Peyer's patch (tissue), 4 donors: ENCODE results near the gene LIMK1. TPM values are rescaled to one million over a fixed set of nuclear protein-coding genes. Genes with fewer than 3 reads are reported as not detected.

Experiments
- DNase-seq, 3 donors: peaks; one replicate each; pipeline ENCODE4 v3.0.0-alpha.2; 2017 to 2019
- H3K27ac ChIP-seq, 4 donors: fragments of 200-600 bp; sonication (generic); one replicate each; pipeline ENCODE4 v1.5.1; 2016 to 2019
- H3K27me3 ChIP-seq, 2 donors: fragments of 200-600 bp; sonication (generic); one replicate each; pipeline ENCODE4 v1.5.1; 2019
- H3K36me3 ChIP-seq, 3 donors: fragments of 200-600 bp; sonication (generic); one replicate each; pipeline ENCODE4 v1.5.1; 2016 to 2019
- H3K4me1 ChIP-seq, 4 donors: fragments of 200-600 bp; sonication (generic); one replicate each; pipeline ENCODE4 v1.5.1; 2016 to 2019
- H3K4me3 ChIP-seq, 4 donors: fragments of 200-600 bp; sonication (generic); 1 replicate in 3 of 4; 2 replicates in 1 of 4; pipeline ENCODE4 v1.5.1; 2016 to 2019; ENCODE audit warnings: mild to moderate bottlenecking in 1 of 4
- H3K9me3 ChIP-seq, 4 donors: fragments of 200-600 bp; sonication (generic); one replicate each; pipeline ENCODE4 v1.5.1; 2016 to 2019; ENCODE audit warnings: mild to moderate bottlenecking in 1 of 4
- POLR2A ChIP-seq, 2 donors: fragments of 450-650 bp; IDR thresholded peaks; one replicate each; pipeline ENCODE4 v1.5.1; 2017; ENCODE audit warnings: antibody characterized with exemption in 2 of 2, mild to moderate bottlenecking in 2 of 2, moderate library complexity in 2 of 2
- total RNA-seq, 4 donors: library from RNA; depleted of rRNA; stranded (reverse); fragments of >200 nt; gene quantifications; one replicate each; pipeline ENCODE4 v1.1.0, GENCODE V29; 2016
- TF ChIP-seq, protein P1 (sequence below), 6 experiments: fragments of 450-650 bp in 4 of 6; fragments of 200-600 bp in 2 of 6; sonication (generic) in 1 of 6; IDR thresholded peaks; one replicate each; pipeline ENCODE4 v1.5.1; 2017 to 2019; ENCODE audit warnings: antibody characterized with exemption in 6 of 6, mild to moderate bottlenecking in 3 of 6, moderate library complexity in 1 of 6

The LIMK1 gene
- total RNA-seq, 4 donors from 2014 or later, result 3.7 to 38.0 (median 11.7) TPM

GRCh38 chr7:74059037-74059436, 24.6 kb upstream of the LIMK1 start:
- H3K36me3 ChIP-seq, result no peaks in the 10 kb centered on the region
- H3K27ac ChIP-seq, result peak overlapping the region in 1 of 4 donors; percentile 19
- peaks cover 0 to 3% (median 0%) of the 10 kb centered on the region in 4 donors for H3K4me1 ChIP-seq

GRCh38 chr7:74059681-74060588, 23.7 kb upstream of the LIMK1 start:
- TF ChIP-seq, protein P1, sequence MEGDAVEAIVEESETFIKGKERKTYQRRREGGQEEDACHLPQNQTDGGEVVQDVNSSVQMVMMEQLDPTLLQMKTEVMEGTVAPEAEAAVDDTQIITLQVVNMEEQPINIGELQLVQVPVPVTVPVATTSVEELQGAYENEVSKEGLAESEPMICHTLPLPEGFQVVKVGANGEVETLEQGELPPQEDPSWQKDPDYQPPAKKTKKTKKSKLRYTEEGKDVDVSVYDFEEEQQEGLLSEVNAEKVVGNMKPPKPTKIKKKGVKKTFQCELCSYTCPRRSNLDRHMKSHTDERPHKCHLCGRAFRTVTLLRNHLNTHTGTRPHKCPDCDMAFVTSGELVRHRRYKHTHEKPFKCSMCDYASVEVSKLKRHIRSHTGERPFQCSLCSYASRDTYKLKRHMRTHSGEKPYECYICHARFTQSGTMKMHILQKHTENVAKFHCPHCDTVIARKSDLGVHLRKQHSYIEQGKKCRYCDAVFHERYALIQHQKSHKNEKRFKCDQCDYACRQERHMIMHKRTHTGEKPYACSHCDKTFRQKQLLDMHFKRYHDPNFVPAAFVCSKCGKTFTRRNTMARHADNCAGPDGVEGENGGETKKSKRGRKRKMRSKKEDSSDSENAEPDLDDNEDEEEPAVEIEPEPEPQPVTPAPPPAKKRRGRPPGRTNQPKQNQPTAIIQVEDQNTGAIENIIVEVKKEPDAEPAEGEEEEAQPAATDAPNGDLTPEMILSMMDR (IDR thresholded peaks at IDR 0.05), result peak in 1 of 6 experiments; percentile 15
- TF ChIP-seq POLR2A (IDR thresholded peaks at IDR 0.05), result no peak
- H3K4me1 ChIP-seq, result peaks cover 0 to 3% (median 0%) of the 10 kb centered on the region in 4 donors
- no peaks in the 10 kb centered on the region for H3K27me3 ChIP-seq
- peak in 2 of 3 donors; percentile 83 to 91 for DNase-seq
- no peaks in the 10 kb centered on the region for H3K9me3 ChIP-seq
- no peaks in the 10 kb centered on the region for H3K36me3 ChIP-seq
- H3K4me3 ChIP-seq, result no peak overlapping the region
- peak overlapping the region in 2 of 4 donors; percentile 15 to 40 for H3K27ac ChIP-seq

More at GRCh38 chr7:74059037-74059436, 24.6 kb upstream of the LIMK1 start:
- Histone ChIP-seq H3K27me3 (no peaks in the 10 kb centered on the region), H3K9me3 (no peaks in the 10 kb centered on the region), H3K4me3 (no peak overlapping the region)
- TF ChIP-seq POLR2A (IDR thresholded peaks at IDR 0.05), result no peak
- TF ChIP-seq, protein P1 (IDR thresholded peaks at IDR 0.05), result no peak
- no peak for DNase-seq

- peak; percentile 59 to 90 (median 77) for DNase-seq
- peak overlapping the region; percentile 67 to 85 (median 78) for H3K27ac ChIP-seq
- no peaks in the 10 kb centered on the region for H3K36me3 ChIP-seq
- H3K27me3 ChIP-seq, result no peaks in the 10 kb centered on the region
- H3K4me1 ChIP-seq, result peaks cover 0 to 3% (median 0%) of the 10 kb centered on the region in 4 donors
- TF ChIP-seq POLR2A (IDR thresholded peaks at IDR 0.05), result peak in 1 of 2 donors; percentile 50
- TF ChIP-seq, protein P1 (IDR thresholded peaks at IDR 0.05), result no peak
- peak overlapping the region in 2 of 4 donors; percentile 31 for H3K4me3 ChIP-seq
- no peaks in the 10 kb centered on the region for H3K9me3 ChIP-seq
These were observed 21.6 kb upstream of the LIMK1 start for GRCh38 chr7:74061840-74062539.

- Histone ChIP-seq H3K4me3 (no peak overlapping the region), H3K4me1 (peaks cover 0 to 3% (median 0%) of the 10 kb centered on the region in 4 donors), H3K27ac (no peak overlapping the region), H3K9me3 (no peaks in the 10 kb centered on the region), H3K36me3 (no peaks in the 10 kb centered on the region), H3K27me3 (no peaks in the 10 kb centered on the region)
- TF ChIP-seq POLR2A (IDR thresholded peaks at IDR 0.05), result no peak
- TF ChIP-seq, protein P1 (IDR thresholded peaks at IDR 0.05), result no peak
- peak in 1 of 3 donors; percentile 43 for DNase-seq
These were observed 20.4 kb upstream of the LIMK1 start for GRCh38 chr7:74063223-74063641.

GRCh38 chr7:74063646-74064045, 20.0 kb upstream of the LIMK1 start:
- Histone ChIP-seq H3K27me3 (no peaks in the 10 kb centered on the region), H3K36me3 (no peaks in the 10 kb centered on the region), H3K4me1 (peaks cover 0 to 3% (median 0%) of the 10 kb centered on the region in 4 donors), H3K4me3 (no peak overlapping the region), H3K9me3 (no peaks in the 10 kb centered on the region), H3K27ac (no peak overlapping the region)
- TF ChIP-seq, protein P1 (IDR thresholded peaks at IDR 0.05), result no peak
- no peak for TF ChIP-seq POLR2A (IDR thresholded peaks at IDR 0.05)
- DNase-seq, result peak in 1 of 3 donors; percentile 45
